SK-N-SH treated with all-trans-retinoic acid at 6 μM for 48 hours (cell line): ENCODE results near the gene ZNF423.

Experiments used
- ARNTL ChIP-seq: fragments of 450-650 bp; formaldehyde crosslinking; IDR thresholded peaks from 2 replicates; pipeline ENCODE4 v1.5.0; 2020; ENCODE audit warnings: low read depth, mild to moderate bottlenecking, moderate library complexity, borderline replicate concordance
- BACH2 ChIP-seq: fragments of 250-450 bp; sonication (Bioruptor Pico); IDR thresholded peaks from 2 replicates; pipeline ENCODE4 v1.9.0; 2021; ENCODE audit warnings: mild to moderate bottlenecking, borderline replicate concordance
- CSDC2 ChIP-seq: fragments of 250-450 bp; sonication (Bioruptor Pico); IDR thresholded peaks from 2 replicates; pipeline ENCODE4 v1.5.0; 2020; ENCODE audit warnings: mild to moderate bottlenecking, moderate library complexity
- GLIS3 ChIP-seq: fragments of 250-450 bp; sonication (Bioruptor Pico); IDR thresholded peaks from 2 replicates; pipeline ENCODE4 v1.5.0; 2020; ENCODE audit warnings: mild to moderate bottlenecking, moderate library complexity
- TOX ChIP-seq: fragments of 250-450 bp; sonication (Bioruptor Pico); IDR thresholded peaks from 2 replicates; pipeline ENCODE4 v1.8.0; 2021; ENCODE audit warnings: mild to moderate bottlenecking, moderate library complexity, borderline replicate concordance
- ZC3H10 ChIP-seq: fragments of 250-450 bp; sonication (Bioruptor Pico); IDR thresholded peaks from 2 replicates; pipeline ENCODE4 v1.5.1; 2021; ENCODE audit warnings: mild to moderate bottlenecking, moderate library complexity
- ZFP30 ChIP-seq: fragments of 450-650 bp; formaldehyde crosslinking; IDR thresholded peaks from 2 replicates; pipeline ENCODE4 v1.5.0; 2022; ENCODE audit warnings: mild to moderate bottlenecking, moderate library complexity
- ZNF70 ChIP-seq: fragments of 450-650 bp; formaldehyde crosslinking; IDR thresholded peaks from 2 replicates; pipeline ENCODE4 v1.5.0; 2020; ENCODE audit warnings: mild to moderate bottlenecking, moderate library complexity

GRCh38 chr16:49809561-49809960 lies 46.4 kb downstream of the ZNF423 start:
- TF ChIP-seq ARNTL (CRISPR knock-in tag) = no peak
- no peak for TF ChIP-seq ZC3H10 (CRISPR knock-in tag)
- no peak for TF ChIP-seq BACH2 (CRISPR knock-in tag)
- TF ChIP-seq GLIS3 (CRISPR knock-in tag) = no peak
- no peak for TF ChIP-seq ZNF70 (CRISPR knock-in tag)
- no peak for TF ChIP-seq CSDC2 (CRISPR knock-in tag)
- TF ChIP-seq ZFP30 (CRISPR knock-in tag) = no peak
- TF ChIP-seq TOX (CRISPR knock-in tag) = no peak
